Cardiac fibroblast (primary cell): ENCODE data around the gene HNRNPUL2.

Experiments used
- DNase-seq, 2 donors: peaks; one replicate each; pipeline versions ENCODE4 v3.0.0 to v3.0.0-alpha.2; 2010; ENCODE audit warnings: low read depth in 2 of 2
- H3K4me3 ChIP-seq, 2 donors: replicated peaks in 1 of 2; 1 replicate in 1 of 2; 2 replicates in 1 of 2; pipeline ENCODE4 v1.5.1; 2011; ENCODE audit warnings: low read depth in 2 of 2, low read length in 2 of 2, mild to moderate bottlenecking in 2 of 2, moderate library complexity in 1 of 2
- CTCF ChIP-seq: IDR thresholded peaks from one replicate; pipeline ENCODE4 v1.5.1; 2011; ENCODE audit warnings: low read depth, mild to moderate bottlenecking, low read length, inconsistent platforms

Gene HNRNPUL2

GRCh38 chr11:62726156-62726914 lies 922 bp downstream of the HNRNPUL2 start:
- no peak for TF ChIP-seq CTCF
- no peak for DNase-seq
- H3K4me3 ChIP-seq, result peak overlapping the region; percentile 89 to 93

GRCh38 chr11:62725646-62726045 lies 1.6 kb downstream of the HNRNPUL2 start:
- no peak for TF ChIP-seq CTCF
- DNase-seq, result no peak
- H3K4me3 ChIP-seq, result peak overlapping the region; percentile 89 to 93

- TF ChIP-seq CTCF, result no peak
- H3K4me3 ChIP-seq, result peak overlapping the region; percentile 89 to 93
Observed at GRCh38 chr11:62724171-62724570, 3.1 kb downstream of the HNRNPUL2 start.

GRCh38 chr11:62721994-62722393 lies 5.3 kb downstream of the HNRNPUL2 start:
- TF ChIP-seq CTCF, result no peak
- DNase-seq, result peak; percentile 44 to 55
- no peak overlapping the region for H3K4me3 ChIP-seq

More at GRCh38 chr11:62724171-62724570, 3.1 kb downstream of the HNRNPUL2 start:
- DNase-seq, result no peak

- TF ChIP-seq CTCF, result no peak
- H3K4me3 ChIP-seq, result no peak overlapping the region
- no peak for DNase-seq
Observed at GRCh38 chr11:62719302-62719978, 7.8 kb downstream of the HNRNPUL2 start.

GRCh38 chr11:62716816-62717215 lies 10.4 kb downstream of the HNRNPUL2 start:
- H3K4me3 ChIP-seq, result no peak overlapping the region
- DNase-seq, result no peak
- no peak for TF ChIP-seq CTCF
